Measurements from ENCODE around the gene CRIP1.

DNA sequence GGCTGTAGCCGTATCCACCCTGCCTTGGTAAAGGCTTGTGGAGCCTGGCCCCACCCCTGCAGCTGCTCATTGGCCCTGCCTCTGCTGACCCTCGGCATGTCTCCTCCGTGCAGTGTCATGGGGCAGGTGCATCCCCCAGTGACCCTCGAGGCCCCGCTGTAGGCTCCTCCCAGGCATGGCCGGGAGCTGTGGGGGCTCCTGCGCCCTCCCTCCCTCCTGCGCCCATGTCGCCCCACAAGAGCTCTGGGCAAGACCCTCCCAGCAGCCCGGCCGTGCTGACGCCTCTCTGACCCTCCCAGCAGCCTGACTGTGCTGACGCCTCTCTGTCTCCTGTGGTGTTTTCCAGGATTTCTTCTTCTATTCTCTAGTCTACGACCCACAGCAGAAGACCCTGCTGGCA, 32.8 kb upstream of the CRIP1 start:
- TF ChIP-seq, protein P1, sequence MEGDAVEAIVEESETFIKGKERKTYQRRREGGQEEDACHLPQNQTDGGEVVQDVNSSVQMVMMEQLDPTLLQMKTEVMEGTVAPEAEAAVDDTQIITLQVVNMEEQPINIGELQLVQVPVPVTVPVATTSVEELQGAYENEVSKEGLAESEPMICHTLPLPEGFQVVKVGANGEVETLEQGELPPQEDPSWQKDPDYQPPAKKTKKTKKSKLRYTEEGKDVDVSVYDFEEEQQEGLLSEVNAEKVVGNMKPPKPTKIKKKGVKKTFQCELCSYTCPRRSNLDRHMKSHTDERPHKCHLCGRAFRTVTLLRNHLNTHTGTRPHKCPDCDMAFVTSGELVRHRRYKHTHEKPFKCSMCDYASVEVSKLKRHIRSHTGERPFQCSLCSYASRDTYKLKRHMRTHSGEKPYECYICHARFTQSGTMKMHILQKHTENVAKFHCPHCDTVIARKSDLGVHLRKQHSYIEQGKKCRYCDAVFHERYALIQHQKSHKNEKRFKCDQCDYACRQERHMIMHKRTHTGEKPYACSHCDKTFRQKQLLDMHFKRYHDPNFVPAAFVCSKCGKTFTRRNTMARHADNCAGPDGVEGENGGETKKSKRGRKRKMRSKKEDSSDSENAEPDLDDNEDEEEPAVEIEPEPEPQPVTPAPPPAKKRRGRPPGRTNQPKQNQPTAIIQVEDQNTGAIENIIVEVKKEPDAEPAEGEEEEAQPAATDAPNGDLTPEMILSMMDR (optimal IDR thresholded peaks at IDR 0.05 in 1 of 3, IDR thresholded peaks at IDR 0.05 in 1 of 3, conservative IDR thresholded peaks at IDR 0.05 in 1 of 3; ENCODE audit: extremely low read depth in 1 of 3, insufficient read depth in 2 of 3, low read length in 3 of 3), result no peak
- TF ChIP-seq EZH2 (IDR thresholded peaks at IDR 0.05; ENCODE audit: low read length), result no peak

All from keratinocyte (primary cell).